HepG2 (cell line): ENCODE data around the gene SDHAF1. TPM values are rescaled to one million over a fixed set of nuclear protein-coding genes. Genes with fewer than 3 reads are reported as not detected.

Source experiments
- ATAC-seq: fragments of 200-7000 bp; cut with Tn5 transposase; 3 replicates; pipeline ENCODE4 v1.9.1; 2020; ENCODE audit warnings: mild to moderate bottlenecking, moderate library complexity
- BruUV-seq: library from RNA; stranded (reverse); fragments of 400-500 nt; replicated peaks from 2 replicates; lab custom pipeline; 2021; lab: Mats Ljungman, UMichigan
- CTCF ChIA-PET: fragments of 300-600 bp; formaldehyde crosslinking; extraction: SDS; loops from one replicate; lab custom pipeline; 2021; ENCODE audit warnings: low total read pairs, inconsistent platforms, low intra/inter-chr PET ratio; lab: Yijun Ruan, JAX
- POLR2A ChIA-PET: fragments of 350-600 bp; sonication (Branson Sonifier 250); formaldehyde crosslinking; loops from one replicate; lab custom pipeline; 2020; ENCODE audit warnings: antibody characterized with exemption, inconsistent platforms; lab: Yijun Ruan, JAX
- DNase-seq: peaks from one replicate; pipeline ENCODE4 v3.0.0-alpha.2; 2015; ENCODE audit warnings: low spot score
- FAIRE-seq: peaks from 3 replicates; lab custom pipeline; 2011; peaks lifted over from hg19 to GRCh38; lab: Jason Lieb, UNC
- H2AFZ ChIP-seq: one replicate; pipeline ENCODE4 v1.6.1; 2011; ENCODE audit warnings: low read length, inconsistent platforms
- H3K27ac ChIP-seq: fragments of 300-600 bp; 3 replicates; pipeline ENCODE4 v1.8.0; 2011; ENCODE audit warnings: mixed run types, mild to moderate bottlenecking, mixed read lengths, low read length, inconsistent platforms; ENCODE audit not compliant: insufficient read depth; ENCODE audit errors: extremely low read length
- H3K27me3 ChIP-seq, 2 experiments: fragments of 200-600 bp in 1 of 2; 2 replicates in 1 of 2; 3 replicates in 1 of 2; pipeline versions ENCODE4 v1.6.0 to v1.8.0; 2011; ENCODE audit warnings: low read length in 2 of 2, mild to moderate bottlenecking in 2 of 2, moderate library complexity in 2 of 2, inconsistent platforms in 1 of 2; ENCODE audit not compliant: insufficient read depth in 2 of 2, control insufficient read depth in 1 of 2
- H3K36me3 ChIP-seq, 2 experiments: fragments of 200-600 bp in 1 of 2; replicated peaks in 1 of 2; 2 replicates in 1 of 2; 3 replicates in 1 of 2; pipeline versions ENCODE4 v1.5.1 to v1.8.0; 2011; ENCODE audit warnings: low read length in 2 of 2, inconsistent platforms in 1 of 2; ENCODE audit not compliant: insufficient read depth in 2 of 2, control insufficient read depth in 1 of 2
- H3K4me1 ChIP-seq: 2 replicates; pipeline ENCODE4 v1.5.1; 2012; ENCODE audit warnings: low read length, inconsistent platforms; ENCODE audit not compliant: insufficient read depth
- H3K4me2 ChIP-seq: 2 replicates; pipeline ENCODE4 v1.6.0; 2011; ENCODE audit warnings: low read depth, low read length, inconsistent platforms
- H3K4me3 ChIP-seq, 3 experiments: fragments of 200-600 bp in 1 of 3; sonication (generic), shearing (Covaris generic) in 1 of 3; replicated peaks in 1 of 3; 2 replicates each; pipeline ENCODE4 v1.5.1; 2011 to 2016; ENCODE audit warnings: low read length in 3 of 3, inconsistent platforms in 2 of 3, low read depth in 2 of 3, mild to moderate bottlenecking in 2 of 3, control low read depth in 1 of 3, mixed read lengths in 1 of 3; ENCODE audit not compliant: insufficient read depth in 1 of 3
- H3K79me2 ChIP-seq: one replicate; pipeline ENCODE4 v1.6.1; 2011; ENCODE audit warnings: low read length, inconsistent platforms; ENCODE audit not compliant: insufficient read depth
- H3K9ac ChIP-seq: 2 replicates; pipeline ENCODE4 v1.6.0; 2011; ENCODE audit warnings: mild to moderate bottlenecking, low read depth, low read length, inconsistent platforms; ENCODE audit not compliant: insufficient read depth
- H3K9me3 ChIP-seq: 2 replicates; pipeline ENCODE4 v1.5.1; 2012; ENCODE audit warnings: mild to moderate bottlenecking, low read length
- H4K20me1 ChIP-seq: 2 replicates; pipeline ENCODE4 v1.6.0; 2011; ENCODE audit warnings: inconsistent platforms, mild to moderate bottlenecking, low read length, moderate library complexity; ENCODE audit not compliant: insufficient read depth
- CCAR2 ChIP-seq: fragments of 200-400 bp; formaldehyde crosslinking; optimal IDR thresholded peaks from 2 replicates; pipeline ENCODE3; 2018; ENCODE audit warnings: low read depth, mild to moderate bottlenecking, low read length, moderate library complexity
- FOXP1 ChIP-seq, 2 experiments: fragments of 450-650 bp in 1 of 2; IDR thresholded peaks; 2 replicates each; pipeline ENCODE4 v1.6.1; 2017 to 2018; ENCODE audit warnings: antibody characterized with exemption in 1 of 2
- KLF6 ChIP-seq: IDR thresholded peaks from 2 replicates; pipeline ENCODE4 v1.8.0; 2016; ENCODE audit warnings: missing biosample characterization, missing genetic modification reagents
- NFATC3 ChIP-seq: sonication (generic); formaldehyde crosslinking; IDR thresholded peaks from 2 replicates; pipeline ENCODE4 v1.5.1; 2020; ENCODE audit warnings: mild to moderate bottlenecking, missing genetic modification reagents
- SCMH1 ChIP-seq: sonication (generic); formaldehyde crosslinking; IDR thresholded peaks from 2 replicates; pipeline ENCODE4 v1.9.0; 2021; ENCODE audit warnings: missing genetic modification reagents, mild to moderate bottlenecking, borderline replicate concordance
- SMARCE1 ChIP-seq: fragments of 450-650 bp; IDR thresholded peaks from 2 replicates; pipeline ENCODE4 v1.6.1; 2017; ENCODE audit warnings: borderline replicate concordance
- SPEN ChIP-seq: sonication (generic); formaldehyde crosslinking; IDR thresholded peaks from 2 replicates; pipeline ENCODE4 v1.5.1; 2020; ENCODE audit warnings: low read depth, mild to moderate bottlenecking, missing genetic modification reagents
- SRF ChIP-seq: IDR thresholded peaks from 2 replicates; pipeline ENCODE4 v1.6.1; 2011; ENCODE audit warnings: mild to moderate bottlenecking, low read depth, low read length, moderate library complexity
- TOE1 ChIP-seq: sonication (generic); formaldehyde crosslinking; IDR thresholded peaks from 2 replicates; pipeline ENCODE4 v1.4.0; 2020; ENCODE audit warnings: mild to moderate bottlenecking, missing genetic modification reagents
- WIZ ChIP-seq: sonication (generic); formaldehyde crosslinking; IDR thresholded peaks from 2 replicates; pipeline ENCODE4 v1.5.1; 2020; ENCODE audit warnings: mild to moderate bottlenecking, missing genetic modification reagents
- YEATS2 ChIP-seq: sonication (generic); formaldehyde crosslinking; IDR thresholded peaks from 2 replicates; pipeline ENCODE4 v1.4.0; 2020; ENCODE audit warnings: missing genetic modification reagents, borderline replicate concordance
- ZNF121 ChIP-seq: sonication (generic); formaldehyde crosslinking; IDR thresholded peaks from 2 replicates; pipeline ENCODE4 v1.5.0; 2020; ENCODE audit warnings: mild to moderate bottlenecking, missing genetic modification reagents
- ZNF274 ChIP-seq: sonication (generic); formaldehyde crosslinking; IDR thresholded peaks from 2 replicates; pipeline ENCODE4 v1.5.1; 2020; ENCODE audit warnings: mild to moderate bottlenecking, missing genetic modification reagents
- ZNF3 ChIP-seq: IDR thresholded peaks from 2 replicates; pipeline ENCODE4 v1.7.0; 2017; ENCODE audit warnings: inconsistent platforms
- ZNF550 ChIP-seq: sonication (generic); formaldehyde crosslinking; IDR thresholded peaks from 2 replicates; pipeline ENCODE4 v1.4.0; 2020; ENCODE audit warnings: mild to moderate bottlenecking, missing genetic modification reagents, borderline replicate concordance
- ZNF609 ChIP-seq: sonication (generic); formaldehyde crosslinking; IDR thresholded peaks from 2 replicates; pipeline ENCODE4 v1.4.0; 2020; ENCODE audit warnings: mild to moderate bottlenecking, missing genetic modification reagents, borderline replicate concordance
- ZNF850 ChIP-seq: sonication (generic); formaldehyde crosslinking; conservative IDR thresholded peaks from 2 replicates; pipeline ENCODE4 v1.9.0; 2021; ENCODE audit warnings: mild to moderate bottlenecking, missing genetic modification reagents
- WGBS: methylation state at CpG from one replicate; pipeline ENCODE4 v1.1.6; 2017; ENCODE audit warnings: low lambda C conversion rate; 5-methylcytosine and 5-hydroxymethylcytosine counted together
- in situ Hi-C: cut with HindIII; loops from 2 replicates; pipeline ENCODE4 v1.10.0; 2017; ENCODE audit warnings: low pct_unique_long_range_greater_than_20kb; ENCODE audit not compliant: extremely low pct_ligation_motif_present
- intact Hi-C: fragments of 100-400 bp; cut with micrococcal nuclease; formaldehyde crosslinking; loops from one replicate; pipeline ENCODE4 v1.10.0; 2022; ENCODE audit not compliant: unreplicated experiment
- polyA plus RNA-seq, 8 experiments: library from polyadenylated mRNA; depleted of rRNA in 3 of 8; stranded (reverse) in 7 of 8; unstranded in 1 of 8; fragments of >200 nt; fragmentation: Illumina TruSeq in 4 of 8; extraction: Trizol in 4 of 8; gene quantifications; 2 replicates each; pipeline versions ENCODE4 v1.2.1 to v1.2.3, GENCODE V29; 2011 to 2016; ENCODE audit warnings: low read depth in 4 of 8, missing spikeins in 1 of 8, mixed read lengths in 1 of 8; ENCODE audit not compliant: insufficient read depth in 1 of 8
- total RNA-seq, 5 experiments: library from RNA; depleted of rRNA; stranded (reverse); fragments of >200 nt; fragmentation: Illumina TruSeq; extraction: Trizol; gene quantifications; 2 replicates each; pipeline ENCODE4 v1.2.3, GENCODE V29; 2016; ENCODE audit warnings: low read depth in 1 of 5

Gene SDHAF1
- total and polyA plus RNA-seq, 2 of the 13 experiments (the other 11 are each of a cell fraction or from before 2014, with no cell fraction given): 17.8 to 22.8 TPM

GRCh38 chr19:35946203-35946602 lies 48.8 kb upstream of the SDHAF1 start:
- no peak for FAIRE-seq
- intact Hi-C loops: no loop called here
- H3K9ac ChIP-seq: no peak overlapping the region
- ChIA-PET POLR2A (no interaction called here), CTCF (no interaction called here)
- in situ Hi-C loops: no loop called here
- H3K4me1 ChIP-seq: peaks cover 9% of the 10 kb centered on the region
- no peak overlapping the region for H2AFZ ChIP-seq
- H3K4me3 ChIP-seq: no peak overlapping the region
- no peak overlapping the region for H3K27ac ChIP-seq
- H3K4me2 ChIP-seq: no peak overlapping the region
- TF ChIP-seq TOE1 (CRISPR knock-in tag): no peak
- 0 out of 2 replicates have a peak, but pooled peaks have one; percentile 15 for TF ChIP-seq ZNF121 (CRISPR knock-in tag)
- H3K9me3 ChIP-seq: no peaks in the 10 kb centered on the region
- H3K27me3 ChIP-seq: no peaks in the 10 kb centered on the region
- no peaks in the 10 kb centered on the region for H4K20me1 ChIP-seq
- TSS peak; percentile 46 for BruUV-seq
- 83% methylated on average over 4 of the region's 4 CpGs for WGBS
- ATAC-seq: no peak
- no peak for DNase-seq
- H3K79me2 ChIP-seq: no peaks in the 10 kb centered on the region
- no peaks in the 10 kb centered on the region for H3K36me3 ChIP-seq

GRCh38 chr19:35949131-35949530 lies 45.9 kb upstream of the SDHAF1 start:
- Histone ChIP-seq H3K27me3 (peaks cover 0 to 9% of the 10 kb centered on the region in 2 experiments; a peak in 1 of 5 replicates), H3K4me3 (no peak overlapping the region), H3K27ac (no peak overlapping the region), H3K79me2 (no peaks in the 10 kb centered on the region), H3K9ac (no peak overlapping the region), H3K4me2 (no peak overlapping the region), H3K36me3 (no peaks in the 10 kb centered on the region), H3K9me3 (no peaks in the 10 kb centered on the region), H4K20me1 (no peaks in the 10 kb centered on the region), H2AFZ (no peak overlapping the region), H3K4me1 (no peaks in the 10 kb centered on the region)
- POLR2A ChIA-PET: no interaction called here
- BruUV-seq: no TSS peak
- DNase-seq (no peak), FAIRE-seq (no peak), ATAC-seq (no peak)
- CTCF ChIA-PET: no interaction called here
- intact Hi-C loops: no loop called here
- in situ Hi-C loops: no loop called here
- 0% methylated on average over 2 of the region's 2 CpGs for WGBS
- TF ChIP-seq SRF (no peak), ZNF3 (CRISPR knock-in tag) (no peak), CCAR2 (no peak), KLF6 (CRISPR knock-in tag) (no peak), FOXP1 (IDR thresholded peaks at IDR 0.05) (no peak), FOXP1 (CRISPR knock-in tag; IDR thresholded peaks at IDR 0.05) (no peak), ZNF274 (CRISPR knock-in tag) (no peak), SPEN (no peak), SMARCE1 (no peak), SCMH1 (CRISPR knock-in tag) (no peak), ZNF550 (CRISPR knock-in tag) (no peak), WIZ (CRISPR knock-in tag) (no peak), YEATS2 (CRISPR knock-in tag) (no peak), ZNF850 (CRISPR knock-in tag) (no peak), NFATC3 (no peak), ZNF609 (CRISPR knock-in tag) (no peak)
